Endodermal cell (in vitro differentiated cells): ENCODE data around the gene DNAH5. TPM values are rescaled to one million over a fixed set of nuclear protein-coding genes. Genes with fewer than 3 reads are reported as not detected.

ENCODE experiments used
- DNase-seq: peaks from one replicate; pipeline ENCODE4 v3.0.0-alpha.2; 2017
- H3K27ac ChIP-seq: 2 replicates; pipeline ENCODE4 v1.5.1; 2013; ENCODE audit warnings: mild to moderate bottlenecking, low read depth, low read length, moderate library complexity
- H3K27me3 ChIP-seq: 2 replicates; pipeline ENCODE4 v1.6.1; 2013; ENCODE audit warnings: mild to moderate bottlenecking, low read length, moderate library complexity; ENCODE audit not compliant: insufficient read depth, control insufficient read depth, poor library complexity, severe bottlenecking
- H3K36me3 ChIP-seq: 2 replicates; pipeline ENCODE4 v1.7.0; 2013; ENCODE audit warnings: mild to moderate bottlenecking, low read length, moderate library complexity; ENCODE audit not compliant: control insufficient read depth, insufficient read depth
- H3K4me1 ChIP-seq: one replicate; pipeline ENCODE4 v1.7.0; 2013; ENCODE audit warnings: low read length; ENCODE audit not compliant: control insufficient read depth, insufficient read depth
- H3K4me3 ChIP-seq: 2 replicates; pipeline ENCODE4 v1.5.1; 2013; ENCODE audit warnings: mild to moderate bottlenecking, low read length, moderate library complexity
- H3K9ac ChIP-seq: 2 replicates; pipeline ENCODE4 v1.6.1; 2013; ENCODE audit warnings: mild to moderate bottlenecking, low read length, moderate library complexity; ENCODE audit not compliant: poor library complexity, severe bottlenecking; ENCODE audit errors: extremely low read depth
- H3K9me3 ChIP-seq: 2 replicates; pipeline ENCODE4 v1.6.1; 2013; ENCODE audit warnings: mild to moderate bottlenecking, low read length, moderate library complexity; ENCODE audit not compliant: control insufficient read depth
- H3K27ac Mint-ChIP-seq: 2 replicates; pipeline ENCODE4 v1.8.0; 2020; ENCODE audit warnings: mixed read lengths
- H3K27me3 Mint-ChIP-seq: 2 replicates; pipeline ENCODE4 v1.8.0; 2021; ENCODE audit warnings: mild to moderate bottlenecking, mixed read lengths; ENCODE audit not compliant: insufficient read depth
- H3K36me3 Mint-ChIP-seq: 2 replicates; pipeline ENCODE4 v1.8.0; 2020; ENCODE audit warnings: low read depth, mixed read lengths
- H3K4me1 Mint-ChIP-seq: 2 replicates; pipeline ENCODE4 v1.8.0; 2020; ENCODE audit warnings: mixed read lengths
- H3K4me3 Mint-ChIP-seq: 2 replicates; pipeline ENCODE4 v1.8.0; 2020; ENCODE audit warnings: mild to moderate bottlenecking, moderate library complexity, mixed read lengths
- H3K9me3 Mint-ChIP-seq: 2 replicates; pipeline ENCODE4 v1.8.0; 2020; ENCODE audit warnings: mild to moderate bottlenecking, mixed read lengths
- CTCF ChIP-seq: fragments of 200-600 bp; sonication (generic); conservative IDR thresholded peaks from 2 replicates; pipeline ENCODE4 v1.5.0; 2021; ENCODE audit warnings: antibody characterized with exemption, mild to moderate bottlenecking
- WGBS, 2 experiments: methylation state at CpG; one replicate each; pipeline versions ENCODE4 v1.1.5 to v1.1.7; 2013; ENCODE audit warnings: missing lambda C conversion rate in 2 of 2, mixed read lengths in 1 of 2; ENCODE audit not compliant: insufficient coverage in 1 of 2, insufficient read length in 1 of 2; 5-methylcytosine and 5-hydroxymethylcytosine counted together
- total RNA-seq, 2 donors: library from RNA; stranded (reverse); fragmentation: NEBNext Ultra II Directional in 1 of 2; extraction: Animal tissue kit (Norgen Biotek cat#: 25700) in 1 of 2; gene quantifications; 2 replicates in 1 of 2; 3 replicates in 1 of 2; pipeline ENCODE4 v1.2.1, GENCODE V29; 2021

DNAH5 gene
- total RNA-seq, 2 donors from 2014 or later, result 0.84 to 1.8 TPM

- no peak for TF ChIP-seq CTCF
- Histone ChIP-seq H3K36me3 (no peaks in the 10 kb centered on the region), H3K27me3 (no peaks in the 10 kb centered on the region), H3K27ac (no peak overlapping the region), H3K9me3 (no peaks in the 10 kb centered on the region), H3K9ac (no peak overlapping the region), H3K4me1 (no peaks in the 10 kb centered on the region), H3K4me3 (no peak overlapping the region)
- Mint-ChIP-seq H3K9me3 (no peaks in the 10 kb centered on the region), H3K27ac (no peak overlapping the region), H3K4me3 (no peak overlapping the region), H3K27me3 (no peaks in the 10 kb centered on the region), H3K36me3 (no peaks in the 10 kb centered on the region), H3K4me1 (no peaks in the 10 kb centered on the region)
- DNase-seq, result no peak
- WGBS, 2 experiments, result 93 to 100% methylated on average over 2 to 4 of the region's 4 CpGs
Observed at GRCh38 chr5:13926731-13927130, 17.8 kb downstream of the DNAH5 start.

GRCh38 chr5:13921578-13921977 lies 22.9 kb downstream of the DNAH5 start:
- Mint-ChIP-seq H3K4me3 (no peak overlapping the region), H3K9me3 (no peaks in the 10 kb centered on the region), H3K27ac (no peak overlapping the region), H3K27me3 (no peaks in the 10 kb centered on the region), H3K4me1 (no peaks in the 10 kb centered on the region), H3K36me3 (no peaks in the 10 kb centered on the region)
- Histone ChIP-seq H3K9me3 (no peaks in the 10 kb centered on the region), H3K27me3 (no peaks in the 10 kb centered on the region), H3K4me1 (no peaks in the 10 kb centered on the region), H3K27ac (no peak overlapping the region), H3K36me3 (no peaks in the 10 kb centered on the region), H3K4me3 (no peak overlapping the region), H3K9ac (no peak overlapping the region)
- WGBS, 2 experiments, result 66% methylated on average over 2 of the region's 2 CpGs; no CpG with 5 or more reads in 1 of the 2 experiments
- TF ChIP-seq CTCF, result no peak
- DNase-seq, result no peak

GRCh38 chr5:13919786-13920185 lies 24.7 kb downstream of the DNAH5 start:
- H3K36me3 ChIP-seq, result no peaks in the 10 kb centered on the region
- no peak overlapping the region for H3K4me3 ChIP-seq
- no peak overlapping the region for H3K27ac ChIP-seq
- no peak overlapping the region for H3K4me3 Mint-ChIP-seq
- no peaks in the 10 kb centered on the region for H3K4me1 Mint-ChIP-seq
- no peaks in the 10 kb centered on the region for H3K9me3 ChIP-seq
- no peak overlapping the region for H3K9ac ChIP-seq
- no peak for DNase-seq
- H3K27ac Mint-ChIP-seq, result no peak overlapping the region
- WGBS, 2 experiments, result 97 to 100% methylated on average over 1 of the region's 1 CpG
- H3K36me3 Mint-ChIP-seq, result no peaks in the 10 kb centered on the region
- H3K27me3 ChIP-seq, result no peaks in the 10 kb centered on the region
- H3K9me3 Mint-ChIP-seq, result no peaks in the 10 kb centered on the region
- no peak for TF ChIP-seq CTCF
- no peaks in the 10 kb centered on the region for H3K4me1 ChIP-seq
- no peaks in the 10 kb centered on the region for H3K27me3 Mint-ChIP-seq
